ENCODE data around the gene CXCL17.

CXCL17 gene

GRCh38 chr19:42424712-42425131 lies 18.0 kb downstream of the CXCL17 start:
- DNase-seq (ENCODE audit: extremely low read depth in 1 of 2, low read depth in 1 of 2), result no peak

- no peak for DNase-seq (ENCODE audit: extremely low read depth in 1 of 2, low read depth in 1 of 2)
Measured at GRCh38 chr19:42424345-42424707, 18.4 kb downstream of the CXCL17 start.

GRCh38 chr19:42423462-42424344 lies 19.0 kb downstream of the CXCL17 start:
- peak; percentile 80 to 90 for DNase-seq (ENCODE audit: extremely low read depth in 1 of 2, low read depth in 1 of 2)

- DNase-seq (ENCODE audit: extremely low read depth in 1 of 2, low read depth in 1 of 2), result peak in 1 of 2 donors; percentile 16
Measured at GRCh38 chr19:42422901-42423461, 19.8 kb downstream of the CXCL17 start.

DNA sequence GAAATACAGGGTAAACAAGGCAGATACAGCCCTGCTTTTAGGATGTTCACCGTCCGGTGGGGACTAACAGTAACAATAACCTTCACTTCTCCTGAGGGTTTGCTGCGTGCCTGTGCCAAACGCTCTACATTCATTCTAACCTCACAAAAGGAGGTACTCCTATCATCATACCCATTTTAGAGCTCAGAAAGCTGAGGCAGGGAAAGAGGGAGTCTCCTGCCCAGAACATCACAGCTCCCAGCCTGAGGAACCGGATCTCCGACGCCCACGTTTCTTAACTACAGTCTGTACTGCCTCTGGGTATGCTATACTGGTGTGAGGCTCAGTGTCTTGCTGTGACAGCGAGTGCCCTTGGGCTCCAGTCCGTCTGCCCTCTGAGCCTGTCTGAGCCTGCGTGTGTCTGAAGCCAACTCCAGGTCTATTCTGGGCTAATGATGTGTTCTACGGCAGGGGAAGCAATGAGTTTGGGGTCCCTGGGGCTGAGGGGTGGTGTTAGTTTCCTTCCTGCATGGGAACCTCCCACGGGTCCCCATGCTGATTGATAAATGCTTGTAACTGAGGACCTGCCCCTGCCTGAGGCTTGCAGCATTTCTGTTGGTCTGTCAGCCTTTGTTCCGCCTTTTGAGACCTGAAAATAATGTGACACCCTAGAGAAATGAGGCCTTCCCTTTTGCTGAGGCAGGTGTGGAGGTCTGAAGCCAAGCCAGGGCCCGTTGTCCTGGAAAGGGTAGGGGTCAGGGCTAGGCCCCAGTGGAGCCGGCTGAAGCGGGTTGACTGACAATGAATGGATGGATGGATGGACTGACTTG lies 20.4 kb downstream of the CXCL17 start:
- no peak for DNase-seq (ENCODE audit: extremely low read depth in 1 of 2, low read depth in 1 of 2)

DNA sequence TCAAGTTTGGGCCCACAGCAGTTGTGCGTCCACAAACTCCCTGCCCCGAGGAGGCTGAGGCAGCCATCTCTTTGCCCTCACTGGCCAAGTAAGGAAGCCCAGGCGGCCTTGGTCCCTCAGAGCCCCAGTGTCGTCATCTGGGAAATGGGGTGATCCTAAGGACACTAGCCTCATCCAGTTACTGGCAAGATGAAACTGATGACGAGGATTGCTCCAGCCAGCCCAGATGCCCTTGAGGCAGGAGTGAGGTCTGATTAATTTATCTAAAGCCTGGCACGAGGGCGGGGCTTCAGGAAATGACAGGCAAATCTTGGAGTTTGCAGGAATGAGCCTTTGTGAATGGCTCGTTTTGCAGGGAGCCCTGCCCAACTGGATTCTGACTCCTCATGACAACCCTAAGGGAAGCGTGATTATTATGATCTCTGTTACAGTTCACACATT lies 21.1 kb downstream of the CXCL17 start:
- no peak for DNase-seq (ENCODE audit: extremely low read depth in 1 of 2, low read depth in 1 of 2)

DNA sequence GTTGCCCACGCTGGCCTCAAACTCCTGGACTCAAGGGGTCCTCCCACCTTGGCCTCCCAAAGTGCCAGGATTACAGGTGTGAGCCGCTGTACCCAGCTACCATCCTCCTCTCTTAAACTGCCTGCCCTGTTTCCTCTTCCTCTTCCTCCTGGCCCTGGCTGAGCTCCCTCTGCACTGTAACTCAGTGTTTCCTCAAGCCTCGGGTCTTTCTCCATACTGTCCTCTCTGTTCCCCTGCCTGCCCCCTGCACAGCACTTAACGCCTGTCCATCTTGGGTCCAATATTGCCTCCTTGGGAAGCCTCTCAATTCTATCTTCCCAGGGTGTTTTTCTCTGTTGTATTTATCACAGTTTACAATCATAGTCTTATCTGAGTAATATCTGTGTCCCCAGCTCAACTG lies 21.6 kb downstream of the CXCL17 start:
- DNase-seq (ENCODE audit: extremely low read depth in 1 of 2, low read depth in 1 of 2), result no peak

DNA sequence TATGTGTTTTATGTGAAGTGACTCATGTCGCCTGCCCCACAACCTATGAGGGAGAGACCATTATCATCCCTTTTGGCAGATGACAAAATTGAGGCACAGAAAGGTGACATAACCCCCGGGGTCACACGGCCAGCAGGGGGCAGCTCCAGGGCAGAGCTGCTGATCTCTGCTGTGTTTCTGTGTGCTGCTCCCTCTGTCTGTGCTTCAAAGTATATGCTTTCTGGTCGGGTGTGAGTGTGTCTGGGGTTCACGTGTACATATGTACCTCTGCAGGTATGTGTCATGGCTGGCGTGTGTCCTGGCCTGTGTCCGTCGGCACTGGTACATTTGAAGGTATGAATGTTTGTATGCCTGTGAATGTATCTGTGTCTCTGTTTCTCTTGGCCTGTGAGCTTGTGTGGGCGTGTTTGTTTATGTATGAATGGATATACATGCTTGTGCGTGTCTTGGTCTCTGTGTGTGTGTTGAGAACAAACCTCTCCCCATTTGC lies 22.6 kb downstream of the CXCL17 start:
- DNase-seq (ENCODE audit: extremely low read depth in 1 of 2, low read depth in 1 of 2), result peak; percentile 49 to 68

DNA sequence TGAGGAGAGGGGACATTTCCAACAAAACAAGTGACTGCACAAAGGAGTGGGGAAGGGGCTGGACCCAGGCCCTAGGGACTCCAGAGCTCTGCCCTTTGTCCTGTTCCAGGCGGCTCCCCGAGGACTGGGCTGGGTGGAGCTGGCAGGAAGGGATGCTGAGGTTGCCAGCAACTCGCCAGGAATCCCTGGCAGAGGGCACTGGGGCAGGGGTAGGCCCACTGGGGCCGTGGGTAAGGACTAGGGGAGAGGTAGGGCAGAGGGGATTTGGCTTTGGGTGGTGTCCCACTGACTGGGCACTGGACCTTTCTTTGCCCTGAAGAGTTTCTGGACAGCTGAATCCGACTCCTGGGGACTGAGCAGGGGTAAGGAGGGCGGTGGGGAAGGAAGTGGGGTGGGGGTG lies 23.4 kb downstream of the CXCL17 start:
- DNase-seq (ENCODE audit: extremely low read depth in 1 of 2, low read depth in 1 of 2), result no peak

GRCh38 chr19:42412661-42413076 lies 30.1 kb downstream of the CXCL17 start:
- no peak for DNase-seq (ENCODE audit: extremely low read depth in 1 of 2, low read depth in 1 of 2)

DNA sequence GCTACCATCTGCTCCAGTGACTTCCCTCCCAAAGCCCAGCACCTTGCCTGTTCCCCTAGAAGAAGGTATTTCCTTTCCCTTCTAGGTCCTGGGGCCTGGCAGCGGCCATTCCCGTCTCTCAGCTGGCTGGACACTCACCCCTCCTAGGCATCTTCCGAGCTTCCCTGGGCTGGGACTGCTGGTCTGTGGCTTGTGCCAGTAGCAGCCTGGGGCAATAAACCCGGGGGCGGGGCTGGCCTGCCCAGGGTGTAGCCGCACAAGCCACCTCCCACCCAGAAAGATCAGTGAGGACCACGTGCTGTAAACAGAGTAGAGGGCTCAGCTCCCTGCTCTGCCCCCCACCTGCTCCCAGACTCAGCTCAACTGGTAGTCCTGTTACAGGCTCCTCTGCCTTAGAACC lies 30.5 kb downstream of the CXCL17 start:
- no peak for DNase-seq (ENCODE audit: extremely low read depth in 1 of 2, low read depth in 1 of 2)

GRCh38 chr19:42411581-42412178 lies 31.1 kb downstream of the CXCL17 start:
- DNase-seq (ENCODE audit: extremely low read depth in 1 of 2, low read depth in 1 of 2), result no peak

DNA sequence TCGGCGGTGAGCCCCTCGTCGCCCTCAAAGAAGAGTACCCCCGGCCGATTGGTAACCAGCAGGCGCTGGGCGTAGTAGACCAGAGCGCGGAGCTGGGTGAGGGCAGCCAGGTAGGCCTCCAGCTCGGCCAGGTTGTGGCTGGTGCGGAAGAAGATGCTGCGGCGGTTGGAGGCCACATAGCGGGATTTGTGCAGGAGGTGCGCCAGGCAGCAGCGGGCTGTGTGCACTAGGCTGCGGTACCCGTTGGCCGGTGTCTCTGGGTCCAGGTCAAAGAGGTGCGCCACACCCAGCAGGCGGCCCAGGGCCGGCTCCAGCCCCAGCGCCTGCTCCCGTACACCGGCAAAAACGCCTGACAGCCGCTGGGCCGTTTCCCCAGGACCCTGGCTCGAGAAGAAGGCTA lies 32.4 kb downstream of the CXCL17 start:
- DNase-seq (ENCODE audit: extremely low read depth in 1 of 2, low read depth in 1 of 2), result no peak

- no peak for DNase-seq (ENCODE audit: extremely low read depth in 1 of 2, low read depth in 1 of 2)
Measured at GRCh38 chr19:42409477-42409876, 33.3 kb downstream of the CXCL17 start.

DNA sequence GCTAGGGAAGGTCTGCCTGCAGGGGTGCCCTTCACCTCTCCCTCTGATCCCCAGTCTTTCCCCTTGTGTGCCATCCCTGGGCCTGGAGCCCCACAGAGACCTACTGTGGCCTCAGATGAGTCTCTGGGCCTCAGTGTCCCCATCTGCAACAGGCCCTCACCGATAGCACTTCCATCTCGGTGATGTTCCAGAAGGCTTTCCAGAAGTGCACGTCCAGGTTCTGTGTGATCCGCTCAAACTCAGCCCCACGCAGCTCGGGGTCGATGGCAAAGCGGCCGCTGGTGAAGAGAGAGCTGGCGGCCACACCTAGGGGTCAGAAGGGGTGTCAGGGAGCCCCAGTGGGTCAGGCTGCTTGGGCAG lies 35.0 kb downstream of the CXCL17 start:
- no peak for DNase-seq (ENCODE audit: extremely low read depth in 1 of 2, low read depth in 1 of 2)

DNA sequence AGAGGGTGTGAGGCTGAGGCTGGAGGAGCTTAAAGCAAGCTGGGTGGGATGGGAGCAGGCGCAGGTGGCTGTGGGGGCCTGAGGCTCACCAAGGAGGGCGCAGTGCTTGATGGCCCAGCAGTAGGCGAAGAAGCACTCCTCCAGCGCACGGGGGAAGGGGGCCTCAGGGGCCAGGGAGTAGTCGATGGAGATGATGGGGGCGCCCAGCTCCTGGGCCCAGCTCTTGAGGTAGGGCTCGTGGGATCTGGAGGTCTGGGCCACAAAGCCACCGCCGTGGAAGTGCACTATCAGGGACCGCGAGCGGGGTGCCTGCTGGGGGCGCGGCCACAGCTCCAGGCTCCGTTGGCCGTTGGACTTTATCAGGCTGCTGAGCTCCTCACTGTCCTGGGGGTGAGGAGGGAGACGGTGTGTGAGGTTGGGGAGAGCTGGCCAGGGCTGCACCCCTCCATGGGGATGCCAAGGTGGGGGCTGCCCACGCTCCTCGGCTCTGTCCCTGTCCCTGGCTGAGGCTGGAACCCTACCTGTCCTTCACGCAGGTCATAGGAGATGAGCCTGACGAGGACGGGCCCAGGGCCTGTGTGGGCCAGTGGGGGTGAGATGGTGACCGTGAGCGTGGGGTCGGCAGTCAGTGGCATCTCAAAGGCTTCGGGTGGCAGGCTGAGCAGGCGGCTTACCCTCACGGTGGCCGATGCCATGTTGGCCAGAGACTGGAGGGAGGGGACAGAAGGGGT lies 35.5 kb downstream of the CXCL17 start:
- DNase-seq (ENCODE audit: extremely low read depth in 1 of 2, low read depth in 1 of 2), result no peak

DNA sequence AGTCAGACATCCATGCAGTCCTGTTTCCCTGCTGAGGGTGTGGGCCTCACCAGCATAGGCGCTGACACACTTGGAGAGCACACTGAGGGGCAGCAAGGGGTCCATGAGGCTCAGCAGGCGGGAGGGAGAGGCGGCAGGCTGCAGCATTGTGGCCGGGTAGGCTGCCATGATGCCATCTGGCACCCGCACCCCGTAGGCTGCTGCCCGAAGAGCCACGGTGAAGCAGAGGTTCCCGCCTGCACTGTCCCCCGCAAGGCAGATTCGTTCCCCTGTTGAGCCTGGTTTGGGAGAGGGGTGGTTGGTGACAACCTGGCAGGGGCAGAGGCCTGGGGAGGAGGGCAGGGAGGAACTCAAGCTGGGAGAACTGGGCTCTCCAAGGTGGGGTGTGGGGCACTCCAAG lies 36.6 kb downstream of the CXCL17 start:
- DNase-seq (ENCODE audit: extremely low read depth in 1 of 2, low read depth in 1 of 2), result no peak

DNA sequence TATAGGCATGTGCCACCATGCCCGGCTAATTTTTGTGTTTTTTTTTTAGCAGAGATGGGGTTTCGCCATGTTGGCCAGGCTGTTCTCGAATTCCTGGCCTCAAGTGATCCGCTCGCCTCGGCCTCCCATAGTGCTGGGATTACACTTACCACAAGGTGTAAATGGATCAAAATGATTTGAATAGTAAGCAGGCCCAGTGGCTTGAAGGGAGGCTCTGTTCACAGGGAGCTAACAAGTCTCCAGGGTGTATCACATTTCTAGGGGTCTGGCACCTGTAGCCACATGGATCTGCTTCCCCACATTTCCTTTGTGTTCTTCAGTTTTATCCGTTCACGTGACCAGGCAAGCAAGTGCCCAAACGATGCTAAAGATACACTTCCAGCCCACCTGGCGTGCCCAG lies 39.2 kb downstream of the CXCL17 start:
- no peak for DNase-seq (ENCODE audit: extremely low read depth in 1 of 2, low read depth in 1 of 2)

- DNase-seq (ENCODE audit: extremely low read depth in 1 of 2, low read depth in 1 of 2), result no peak
Measured at GRCh38 chr19:42402376-42403116, 40.2 kb downstream of the CXCL17 start.
